ENCODE results near the gene MTUS2.
"Not testable (repeated sequence)": the region's sequence is repeated elsewhere in the genome, so short reads cannot be mapped to it uniquely, and the experiment has no call there.

Gene MTUS2

GRCh38 chr13:29210676-29211075 lies 390.5 kb downstream of the MTUS2 start:
- in situ Hi-C loops (cut with MboI; ENCODE audit: low sequenced_read_pairs): no loop called here

- in situ Hi-C loops (cut with MboI; ENCODE audit: low sequenced_read_pairs): not testable (repeated sequence)
Observed at GRCh38 chr13:29211162-29211561, 391.0 kb downstream of the MTUS2 start.

GRCh38 chr13:29222458-29222857 lies 402.3 kb downstream of the MTUS2 start:
- in situ Hi-C loops (cut with MboI; ENCODE audit: low sequenced_read_pairs): no loop called here

- in situ Hi-C loops (cut with MboI; ENCODE audit: low sequenced_read_pairs): no loop called here
Observed at GRCh38 chr13:29224206-29224605, 404.1 kb downstream of the MTUS2 start.

GRCh38 chr13:29227576-29227975 lies 407.4 kb downstream of the MTUS2 start:
- in situ Hi-C loops (cut with MboI; ENCODE audit: low sequenced_read_pairs): no loop called here

GRCh38 chr13:29230299-29230845 lies 410.2 kb downstream of the MTUS2 start:
- in situ Hi-C loops (cut with MboI; ENCODE audit: low sequenced_read_pairs): no loop called here

GRCh38 chr13:29239653-29240525 lies 419.8 kb downstream of the MTUS2 start:
- in situ Hi-C loops (cut with MboI; ENCODE audit: low sequenced_read_pairs): no loop called here

- in situ Hi-C loops (cut with MboI; ENCODE audit: low sequenced_read_pairs): no loop called here
Observed at GRCh38 chr13:29254626-29255370, 434.7 kb downstream of the MTUS2 start.

GRCh38 chr13:29255567-29255966 lies 435.4 kb downstream of the MTUS2 start:
- in situ Hi-C loops (cut with MboI; ENCODE audit: low sequenced_read_pairs): no loop called here

- in situ Hi-C loops (cut with MboI; ENCODE audit: low sequenced_read_pairs): no loop called here
Observed at GRCh38 chr13:29260684-29261083, 440.5 kb downstream of the MTUS2 start.

GRCh38 chr13:29266261-29266660 lies 446.1 kb downstream of the MTUS2 start:
- in situ Hi-C loops (cut with MboI; ENCODE audit: low sequenced_read_pairs): no loop called here

- in situ Hi-C loops (cut with MboI; ENCODE audit: low sequenced_read_pairs): no loop called here
Observed at GRCh38 chr13:29266756-29267733, 446.9 kb downstream of the MTUS2 start.

GRCh38 chr13:29270271-29270985 lies 450.3 kb downstream of the MTUS2 start:
- in situ Hi-C loops (cut with MboI; ENCODE audit: low sequenced_read_pairs): no loop called here

GRCh38 chr13:29271606-29272005 lies 451.5 kb downstream of the MTUS2 start:
- in situ Hi-C loops (cut with MboI; ENCODE audit: low sequenced_read_pairs): no loop called here

GRCh38 chr13:29279356-29280254 lies 459.5 kb downstream of the MTUS2 start:
- in situ Hi-C loops (cut with MboI; ENCODE audit: low sequenced_read_pairs): no loop called here

GRCh38 chr13:29281932-29282495 lies 461.9 kb downstream of the MTUS2 start:
- in situ Hi-C loops (cut with MboI; ENCODE audit: low sequenced_read_pairs): no loop called here

- in situ Hi-C loops (cut with MboI; ENCODE audit: low sequenced_read_pairs): no loop called here
Observed at GRCh38 chr13:29284726-29285125, 464.6 kb downstream of the MTUS2 start.

GRCh38 chr13:29287237-29287636 lies 467.1 kb downstream of the MTUS2 start:
- in situ Hi-C loops (cut with MboI; ENCODE audit: low sequenced_read_pairs): no loop called here

- in situ Hi-C loops (cut with MboI; ENCODE audit: low sequenced_read_pairs): no loop called here
Observed at GRCh38 chr13:29292045-29292444, 471.9 kb downstream of the MTUS2 start.

All from HL-60/S4 (cell line).